GM10847 (cell line): ENCODE results near the gene GRHL1.

Experiments used
- POLR2A ChIP-seq: IDR thresholded peaks from 2 replicates; pipeline ENCODE4 v1.6.1; 2011; ENCODE audit not compliant: insufficient read length; ENCODE audit errors: extremely low read depth

Gene GRHL1

GRCh38 chr2:9979977-9980376 is 28.5 kb downstream of the GRHL1 start:
- TF ChIP-seq POLR2A, result no peak

DNA sequence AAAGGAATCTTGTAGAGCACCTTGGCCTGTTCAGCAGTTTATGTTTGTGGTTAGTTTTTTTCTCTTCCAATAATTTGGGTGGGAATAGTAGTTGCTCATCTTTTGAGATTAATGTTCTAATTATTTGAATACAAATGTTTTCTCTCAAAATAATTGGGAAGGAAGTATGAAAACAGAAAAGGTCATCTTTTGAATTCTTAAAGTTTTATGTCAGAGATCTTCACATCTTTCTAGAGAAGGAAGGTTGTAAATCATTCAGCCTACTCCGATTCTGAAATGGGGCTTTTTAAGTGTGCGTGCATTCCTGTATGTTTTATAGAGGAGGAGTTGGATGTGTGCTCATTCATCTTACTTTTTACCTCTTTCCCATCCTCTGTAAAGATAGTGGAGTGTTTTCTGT is 29.0 kb downstream of the GRHL1 start:
- no peak for TF ChIP-seq POLR2A

DNA sequence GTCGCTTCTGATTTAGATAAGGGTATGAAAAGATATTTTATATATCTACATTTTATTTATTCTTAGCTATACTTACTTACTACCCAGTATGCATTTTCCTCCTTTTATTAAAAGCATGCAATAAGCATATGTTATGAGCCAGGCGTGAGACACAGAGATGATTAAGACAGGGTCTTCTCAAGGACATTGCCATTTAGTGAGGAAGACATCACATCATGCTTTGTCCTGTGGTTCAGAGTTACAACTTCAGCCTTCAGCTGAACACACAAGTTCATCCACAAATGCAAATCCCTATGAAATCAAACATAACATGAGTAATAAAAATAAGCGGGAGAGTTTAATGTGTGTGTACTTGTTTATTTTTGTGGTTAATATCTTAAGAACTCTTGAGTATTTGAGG is 30.2 kb downstream of the GRHL1 start:
- no peak for TF ChIP-seq POLR2A

- no peak for TF ChIP-seq POLR2A
Observed at GRCh38 chr2:9982248-9982647, 30.8 kb downstream of the GRHL1 start.

GRCh38 chr2:9982891-9983290 is 31.4 kb downstream of the GRHL1 start:
- no peak for TF ChIP-seq POLR2A

- TF ChIP-seq POLR2A, result no peak
Observed at GRCh38 chr2:9983401-9984216, 32.1 kb downstream of the GRHL1 start.

- TF ChIP-seq POLR2A, result no peak
Observed at GRCh38 chr2:9984217-9984739, 32.8 kb downstream of the GRHL1 start.

DNA sequence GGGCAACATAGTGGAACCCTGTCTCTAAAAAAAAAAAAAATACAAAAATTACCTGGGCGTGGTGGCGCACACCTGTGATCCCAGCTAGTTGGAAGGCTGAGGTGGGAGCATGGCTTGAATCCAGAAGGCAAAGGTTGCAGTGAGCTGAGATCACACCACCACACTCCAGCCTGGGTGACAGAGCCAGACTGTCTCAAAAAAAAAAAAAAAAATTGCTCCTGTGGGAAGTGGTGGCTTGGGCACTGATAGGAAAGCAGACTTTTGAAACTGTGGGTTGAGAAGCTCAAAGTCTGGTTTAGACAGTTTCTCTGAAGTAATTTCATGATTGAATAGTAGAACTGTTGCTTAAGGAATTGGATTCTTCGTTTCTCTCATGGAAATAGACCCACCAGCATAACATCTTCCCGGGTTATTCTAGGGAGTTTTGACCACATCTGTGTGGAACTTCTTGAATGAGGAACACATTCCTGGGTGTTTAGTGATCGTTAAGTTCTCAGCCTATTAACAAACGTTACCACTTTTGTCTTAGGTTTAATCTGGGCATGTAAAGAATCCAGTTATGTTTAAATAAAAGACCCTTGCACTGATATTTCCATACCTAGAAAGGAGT is 33.5 kb downstream of the GRHL1 start:
- no peak for TF ChIP-seq POLR2A

GRCh38 chr2:9985531-9986328 is 34.2 kb downstream of the GRHL1 start:
- no peak for TF ChIP-seq POLR2A

- TF ChIP-seq POLR2A, result no peak
Observed at GRCh38 chr2:9988320-9988719, 36.8 kb downstream of the GRHL1 start.

DNA sequence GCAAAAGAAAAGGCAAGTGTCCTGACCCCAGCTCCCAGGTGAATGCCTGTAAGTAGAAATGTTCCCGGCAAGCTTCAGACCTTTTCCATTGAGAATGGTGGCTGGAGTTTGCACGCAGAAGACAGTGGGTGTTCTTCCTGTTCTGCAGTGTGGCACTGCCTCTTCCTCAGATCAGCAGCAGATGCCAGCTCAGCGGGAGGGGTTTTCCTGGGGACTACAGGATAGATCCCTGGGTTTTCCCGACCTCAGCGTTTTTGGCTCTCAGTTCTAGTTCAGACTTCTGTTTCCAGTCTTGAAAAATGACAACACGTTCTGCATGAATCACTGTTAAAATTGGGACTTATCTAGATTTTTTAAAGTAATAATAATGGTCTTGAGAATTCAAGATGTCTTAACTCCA is 39.2 kb downstream of the GRHL1 start:
- TF ChIP-seq POLR2A, result no peak

DNA sequence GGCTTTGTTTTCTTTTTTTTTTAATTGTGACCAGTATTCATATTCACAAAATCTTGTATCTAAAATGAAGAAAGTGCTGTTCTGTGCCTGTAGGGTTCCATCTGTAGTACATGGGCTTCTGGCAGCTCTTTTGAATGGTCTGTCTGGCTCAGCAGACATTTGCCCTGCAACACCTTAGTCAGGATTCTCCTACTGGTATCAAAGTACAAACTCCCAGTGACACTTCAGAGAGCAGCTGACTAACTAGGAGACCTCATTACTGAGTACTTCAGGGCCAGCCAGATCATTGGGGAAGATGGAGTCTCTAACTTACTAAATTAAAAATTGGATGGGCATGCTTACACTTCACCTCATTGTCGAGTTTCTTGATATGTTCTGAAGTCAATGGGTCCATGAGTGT is 39.7 kb downstream of the GRHL1 start:
- TF ChIP-seq POLR2A, result no peak

- TF ChIP-seq POLR2A, result no peak
Observed at GRCh38 chr2:9991829-9992273, 40.4 kb downstream of the GRHL1 start.

GRCh38 chr2:9992427-9993187 is 41.1 kb downstream of the GRHL1 start:
- no peak for TF ChIP-seq POLR2A
